Esophagus squamous epithelium (tissue), 4 donors: Measurements from ENCODE around the gene OPCML.

Experiments used
- CTCF ChIP-seq, 6 experiments: fragments of 450-650 bp in 4 of 6; fragments of 200-600 bp in 2 of 6; sonication (generic) in 2 of 6; IDR thresholded peaks; one replicate each; pipeline ENCODE4 v1.5.1; 2016 to 2019; ENCODE audit warnings: antibody characterized with exemption in 6 of 6, mild to moderate bottlenecking in 4 of 6, moderate library complexity in 4 of 6
- POLR2A ChIP-seq, 4 donors: fragments of 450-650 bp; IDR thresholded peaks; one replicate each; pipeline ENCODE4 v1.6.1; 2017; ENCODE audit warnings: antibody characterized with exemption in 4 of 4, mild to moderate bottlenecking in 4 of 4, moderate library complexity in 3 of 4

- TF ChIP-seq POLR2A (IDR thresholded peaks at IDR 0.05) (no peak), CTCF (IDR thresholded peaks at IDR 0.05) (no peak)
Observed at GRCh38 chr11:133362916-133363315, 169.4 kb downstream of the OPCML start.
